ENCODE measurements around the gene C9orf153. TPM values are rescaled to one million over a fixed set of nuclear protein-coding genes. Genes with fewer than 3 reads are reported as not detected.

The C9orf153 gene
- total and polyA plus RNA-seq, 2 of the 4 experiments (the other 2 are of a cell fraction): not detected

- ChIA-PET CTCF (interaction anchor here (0.6 to 1.1 kb wide), 3 partner anchors 9 to 74 kb away, joined by 3 to 4 read pairs (median 4); no protein-coding TSS in a partner anchor), POLR2A (ENCODE audit: unreplicated experiment) (no interaction called here)
- Histone ChIP-seq H2BK20ac (ENCODE audit: low read depth, low read length) (no peak overlapping the region), H4K5ac (ENCODE audit: low read depth, low read length) (no peak overlapping the region), H2AK9ac (replicated peaks; ENCODE audit: low read depth, low read length, poor library complexity) (no peak overlapping the region), H3K4me3 (ENCODE audit: insufficient read depth, low read depth, low read length) (no peak overlapping the region), H3K79me1 (ENCODE audit: low read depth in 1 of 2, low read length in 2 of 2) (peaks cover 32 to 60% of the 10 kb centered on the region in 2 experiments), H3K23ac (ENCODE audit: low read depth, low read length) (no peak overlapping the region), H2BK5ac (ENCODE audit: low read depth, low read length, poor library complexity, severe bottlenecking) (no peak overlapping the region), H3K9me1 (ENCODE audit: insufficient read depth, low read length) (peaks cover 10% of the 10 kb centered on the region), H4K8ac (ENCODE audit: low read depth in 2 of 2, low read length in 2 of 2) (no peak overlapping the region), H3K9me3 (ENCODE audit: control insufficient read depth, insufficient read depth, low read length) (no peaks in the 10 kb centered on the region), H3K36me3 (ENCODE audit: control insufficient read depth, insufficient read depth, low read length) (peaks cover 15% of the 10 kb centered on the region), H2BK120ac (ENCODE audit: low read depth, low read length) (no peak overlapping the region), H3K56ac (ENCODE audit: extremely low read depth, insufficient read depth, low read length) (no peak overlapping the region), H3K9ac (ENCODE audit: low read depth, low read length) (no peak overlapping the region), H2AK5ac (ENCODE audit: low read depth, low read length) (no peak overlapping the region), H4K91ac (ENCODE audit: insufficient read depth, low read depth, low read length) (no peak overlapping the region), H3K27ac (ENCODE audit: insufficient read depth, low read length) (no peak overlapping the region), H3K4me1 (ENCODE audit: control insufficient read depth, insufficient read depth, low read length) (peaks cover 6% of the 10 kb centered on the region), H3K27me3 (ENCODE audit: control insufficient read depth, insufficient read depth, low read length) (no peaks in the 10 kb centered on the region), H3K18ac (ENCODE audit: low read depth, low read length) (no peak overlapping the region), H4K20me1 (ENCODE audit: insufficient read depth, low read length) (peaks cover 14% of the 10 kb centered on the region; the same call in 1 of the 2 replicates), H2AFZ (replicated peaks; ENCODE audit: low read length, poor library complexity) (no peak overlapping the region), H3K4me2 (ENCODE audit: low read depth, low read length) (no peak overlapping the region), H3K14ac (replicated peaks; ENCODE audit: low read depth, low read length) (no peak overlapping the region), H3K4ac (ENCODE audit: low read depth, low read length) (no peak overlapping the region), H2BK15ac (ENCODE audit: low read depth, low read length) (no peak overlapping the region)
- dilution Hi-C loops (cut with HindIII; ENCODE audit: low sequenced_read_pairs, unreplicated experiment): no loop called here
- ATAC-seq (ENCODE audit: low read depth): peak; percentile 48
- TF ChIP-seq MAZ (IDR thresholded peaks at IDR 0.05; ENCODE audit: borderline replicate concordance, low read depth, low read length) (no peak), CHD1 (IDR thresholded peaks at IDR 0.05; ENCODE audit: low read depth, low read length) (no peak), SMC3 (IDR thresholded peaks at IDR 0.05; ENCODE audit: low read depth, low read length) (no peak), POLR2A (IDR thresholded peaks at IDR 0.05; ENCODE audit: low read depth, low read length) (no peak), NFE2L2 (IDR thresholded peaks at IDR 0.05; ENCODE audit: low read depth, low read length) (no peak), RAD21 (IDR thresholded peaks at IDR 0.05; ENCODE audit: low read length) (peak; percentile 21; the same call in 1 of the 2 replicates)
- no TSS peak for BruUV-seq (replicated peaks)
- WGBS, 2 experiments (ENCODE audit: extremely low coverage in 2 of 2, insufficient read length in 1 of 2): no CpG with 5 or more reads among the region's 3 CpGs
- intact Hi-C loops (cut with micrococcal nuclease): loop anchor here (5.0 to 10.0 kb wide), 2 partner anchors 74 to 231 kb away; no protein-coding TSS in a partner anchor
- in situ Hi-C loops (cut with MboI; ENCODE audit: low sequenced_read_pairs): no loop called here
- no peak for DNase-seq
Measured at GRCh38 chr9:86275962-86276361, 16.5 kb upstream of the C9orf153 start.

Data from IMR-90 (cell line).